Right renal cortex interstitium (tissue), 3 donors: ENCODE measurements around the gene SEBOX. TPM values are rescaled to one million over a fixed set of nuclear protein-coding genes. Genes with fewer than 3 reads are reported as not detected.

ENCODE experiments used
- DNase-seq, 3 donors: peaks; one replicate each; pipeline ENCODE4 v3.0.0-alpha.2; 2013; ENCODE audit warnings: low read depth in 3 of 3, low spot score in 2 of 3
- polyA plus RNA-seq, 3 donors: library from polyadenylated mRNA; unstranded; fragments of 120-200 nt; gene quantifications; one replicate each; pipeline ENCODE4 v1.2.1, GENCODE V29; 2013; ENCODE audit not compliant: insufficient read length in 3 of 3

Gene SEBOX
- polyA plus RNA-seq, 3 donors, result not detected

DNA sequence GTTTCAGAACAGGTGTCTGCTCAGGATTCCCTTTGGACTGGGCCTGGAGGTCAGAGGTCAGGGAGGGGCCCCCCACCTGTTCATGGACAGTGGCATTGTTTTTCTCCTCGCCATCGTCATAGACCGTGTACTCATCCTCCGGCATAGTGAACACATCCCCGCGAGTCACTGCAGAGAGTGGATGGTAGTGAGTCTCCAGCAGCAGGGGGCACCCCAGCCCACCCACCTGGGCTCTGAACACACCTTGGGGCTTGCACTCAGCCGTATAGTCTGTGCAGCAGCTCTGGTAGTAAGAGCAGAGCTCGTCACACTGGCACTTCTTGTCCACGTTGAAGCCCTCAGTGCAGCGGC, 4.7 kb upstream of the SEBOX start:
- DNase-seq, result no peak

DNA sequence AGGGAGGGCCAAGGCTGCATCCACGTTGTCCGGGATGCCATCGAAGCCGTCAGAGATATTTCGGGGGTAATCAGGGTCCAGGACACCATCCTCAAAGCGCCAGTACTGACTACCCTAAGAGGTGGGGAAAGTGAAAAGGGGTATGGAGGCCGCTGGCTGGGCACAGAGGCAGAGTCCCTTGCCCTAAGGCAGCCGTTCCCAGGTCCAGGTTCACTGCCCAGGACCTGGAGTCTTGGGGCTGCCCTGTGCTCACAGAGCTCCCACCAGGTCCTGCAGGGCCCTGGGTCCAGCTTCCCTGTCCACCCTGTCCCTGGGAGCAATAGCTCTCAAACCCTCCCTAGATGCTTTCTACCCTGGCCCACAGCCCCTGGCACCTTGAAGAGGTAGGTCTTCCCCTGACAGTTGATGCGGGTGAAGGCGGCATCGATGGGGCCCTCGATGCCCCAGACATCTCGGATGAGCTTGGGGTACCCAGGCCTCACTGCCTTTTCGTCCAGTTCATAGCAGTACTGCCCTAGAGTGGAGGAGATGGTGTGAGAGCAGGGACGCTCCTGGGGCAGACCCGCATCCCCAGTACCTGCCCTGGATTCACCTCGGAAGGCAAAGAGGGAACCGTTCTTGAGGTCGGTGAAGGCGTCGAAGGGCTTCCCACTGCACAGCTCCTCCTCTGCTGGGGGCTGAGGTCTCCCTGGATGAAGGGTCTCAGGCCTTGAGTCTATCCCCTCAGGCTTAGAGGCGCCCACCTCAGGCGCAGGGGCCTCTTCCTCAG, 4.1 kb upstream of the SEBOX start:
- DNase-seq, result no peak

DNA sequence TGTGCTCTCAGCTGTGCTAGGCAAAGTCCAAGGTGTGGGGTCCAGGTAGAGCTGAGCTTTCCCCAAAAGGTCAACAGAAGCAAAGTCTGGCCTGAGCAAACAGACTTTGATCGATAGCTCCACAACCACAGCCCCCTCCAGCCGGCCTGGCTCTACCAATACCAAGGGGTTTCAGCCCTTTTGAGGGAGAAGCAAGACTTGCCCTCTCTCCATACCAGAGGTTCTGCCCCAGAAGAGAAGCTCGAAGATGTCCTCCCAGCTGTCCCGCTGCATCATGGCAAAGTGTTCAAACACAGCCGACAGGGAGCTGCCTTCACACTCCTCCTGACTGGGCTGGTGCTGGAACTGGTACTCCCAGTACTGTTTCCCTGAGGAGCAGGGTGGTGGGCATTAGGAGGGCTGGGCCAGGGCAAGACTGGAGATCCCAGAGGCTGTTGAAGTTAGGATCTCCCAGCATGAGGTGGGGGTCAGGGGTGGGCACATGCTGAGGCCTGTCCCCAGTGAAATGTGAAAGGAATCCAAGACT, 3.4 kb upstream of the SEBOX start:
- no peak for DNase-seq

DNA sequence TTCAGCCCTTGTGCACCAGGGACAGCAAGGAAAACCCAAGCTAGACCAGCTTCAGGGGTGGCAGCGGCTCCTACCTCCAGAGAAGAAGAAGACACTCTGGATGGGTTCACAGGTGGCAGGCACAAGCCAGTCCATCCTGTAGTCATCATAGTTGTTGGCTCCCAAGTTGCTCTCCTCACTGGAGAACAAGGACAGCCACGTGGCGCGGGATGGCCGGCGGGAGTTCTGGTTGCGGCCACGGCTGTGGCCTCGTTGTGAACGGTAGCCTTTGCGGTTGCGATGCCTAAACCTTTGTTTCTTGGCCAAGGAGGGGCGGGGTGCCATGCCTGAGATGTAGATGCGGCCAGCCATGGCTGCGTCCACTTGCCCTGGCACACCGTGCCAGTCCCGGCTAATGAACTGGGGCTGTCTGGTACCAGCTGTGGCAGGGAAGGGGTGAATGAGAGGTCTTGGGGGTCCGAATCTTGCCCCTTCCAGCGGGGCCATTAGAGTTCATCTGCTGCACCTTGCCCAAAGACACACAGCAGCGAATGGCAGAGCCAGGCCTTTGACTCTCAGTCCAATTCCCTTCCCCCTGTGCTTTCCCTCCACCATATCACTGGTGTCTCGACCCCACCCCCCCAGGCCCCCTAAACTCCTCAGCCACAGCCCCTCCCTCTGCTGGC, 2.8 kb upstream of the SEBOX start:
- DNase-seq, result no peak

DNA sequence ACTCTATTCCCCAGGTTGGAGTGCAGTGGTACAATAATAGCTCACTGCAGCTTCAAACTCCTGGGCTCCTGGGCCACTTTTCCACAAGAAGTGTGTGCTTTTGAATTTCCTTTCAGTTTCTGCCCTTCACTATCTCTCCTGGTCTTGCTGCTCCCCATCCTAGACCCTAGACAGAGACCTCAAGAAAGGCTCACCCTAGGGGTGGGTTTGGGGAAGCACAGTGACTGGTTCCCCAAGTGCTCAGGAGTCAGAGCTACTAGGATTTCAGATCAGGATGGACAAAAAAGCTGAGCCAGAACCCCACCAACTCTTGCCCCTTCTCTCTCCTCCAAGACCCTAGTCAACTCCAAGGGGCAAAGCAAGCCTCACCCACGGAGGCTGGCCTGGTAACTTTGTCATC, 1.6 kb upstream of the SEBOX start:
- DNase-seq, result no peak

DNA sequence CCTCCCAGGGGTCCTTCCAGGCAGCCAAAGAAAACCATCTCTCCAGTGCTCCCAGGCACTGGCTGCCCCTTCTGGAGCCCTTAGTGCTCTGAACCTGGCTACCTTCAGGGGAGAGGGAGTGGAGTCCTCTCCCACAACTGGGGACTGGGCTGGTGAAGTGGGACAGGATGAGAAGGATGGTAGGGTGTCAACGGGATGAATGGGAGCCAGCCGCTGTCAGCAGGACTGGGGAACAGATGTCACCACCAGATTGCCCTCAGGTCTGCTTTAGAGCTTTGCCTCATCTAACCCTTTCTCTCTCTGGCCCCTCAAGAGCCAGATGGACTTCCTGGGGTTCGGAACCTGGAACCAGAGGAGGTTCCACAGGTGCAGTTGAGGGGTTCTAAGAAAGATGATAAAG, 488 bp upstream of the SEBOX start:
- no peak for DNase-seq

DNA sequence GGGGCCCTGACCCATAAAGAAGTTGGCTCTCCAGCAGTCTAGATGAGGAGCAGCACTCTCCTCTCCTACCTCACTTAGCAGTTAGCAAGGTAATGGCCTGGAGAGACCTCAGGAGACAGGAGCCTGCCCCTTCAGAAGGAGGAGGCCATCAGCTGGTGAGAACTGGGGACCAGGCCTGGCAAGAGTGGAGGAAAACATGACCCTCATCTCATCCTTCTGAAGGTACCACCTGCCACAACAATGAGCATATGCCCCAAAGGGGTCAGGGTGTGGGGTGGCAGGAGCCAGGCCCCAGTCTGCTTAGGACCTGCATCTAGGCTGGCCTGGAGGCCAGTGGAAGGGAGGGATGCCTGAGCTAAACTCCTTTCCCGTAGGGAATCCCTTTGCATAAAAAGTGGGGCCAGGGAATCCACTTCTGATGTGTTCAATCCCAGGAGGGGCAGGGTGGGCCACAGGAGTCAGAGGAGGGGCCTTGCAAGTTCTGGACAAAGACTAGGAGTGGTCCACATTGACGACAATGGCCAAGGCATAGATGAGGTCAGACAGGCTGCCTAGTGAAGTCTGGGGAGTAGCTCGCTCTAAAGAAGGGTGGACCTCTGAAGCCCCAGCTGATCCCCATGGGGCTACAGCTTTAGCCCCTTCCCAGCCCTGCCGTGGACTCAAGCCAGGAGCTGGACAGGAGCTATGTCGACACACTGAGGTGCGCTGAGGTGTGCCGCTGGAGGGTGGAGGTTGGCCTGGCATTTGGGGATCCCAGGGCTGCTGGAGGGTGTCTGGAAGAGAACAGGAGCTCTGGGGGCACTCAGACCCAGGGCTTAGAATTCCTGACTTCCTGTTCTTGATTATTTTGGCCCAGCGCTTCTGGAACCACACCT, 986 bp downstream of the SEBOX start:
- no peak for DNase-seq

DNA sequence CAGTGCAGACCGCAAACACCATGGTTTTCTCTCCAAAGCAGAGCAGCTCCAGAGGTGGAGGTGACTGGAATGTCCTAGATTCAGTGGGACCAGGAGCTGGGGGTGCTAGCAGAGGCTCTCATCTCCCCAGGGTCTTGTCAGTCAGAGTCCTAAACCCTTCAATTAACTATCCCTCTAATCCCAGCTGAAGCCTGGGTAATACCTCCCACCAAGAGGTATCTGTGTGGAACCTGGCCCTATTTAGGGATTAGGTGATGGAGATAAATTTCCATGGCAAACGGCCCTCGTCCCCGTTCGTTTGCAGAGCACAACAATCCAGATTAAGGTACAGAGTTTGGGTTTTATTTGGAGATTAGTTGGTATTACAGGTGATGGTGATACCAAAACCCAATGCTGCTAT, 1.8 kb downstream of the SEBOX start:
- no peak for DNase-seq

DNA sequence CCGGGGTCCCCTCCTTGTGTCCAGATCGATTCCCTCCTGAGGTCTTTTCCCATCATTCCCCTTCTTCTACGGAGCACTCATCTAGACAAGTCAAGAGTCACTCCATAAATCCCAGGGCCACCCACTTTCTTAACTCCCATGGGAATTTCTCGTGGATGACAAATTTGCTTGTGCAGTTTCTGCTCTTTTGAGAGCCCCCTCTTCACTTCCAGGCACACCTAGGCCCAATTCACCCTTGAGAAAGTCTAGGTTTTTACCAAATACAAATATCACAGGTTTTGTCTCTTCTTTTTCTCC, 7.2 kb downstream of the SEBOX start:
- no peak for DNase-seq

DNA sequence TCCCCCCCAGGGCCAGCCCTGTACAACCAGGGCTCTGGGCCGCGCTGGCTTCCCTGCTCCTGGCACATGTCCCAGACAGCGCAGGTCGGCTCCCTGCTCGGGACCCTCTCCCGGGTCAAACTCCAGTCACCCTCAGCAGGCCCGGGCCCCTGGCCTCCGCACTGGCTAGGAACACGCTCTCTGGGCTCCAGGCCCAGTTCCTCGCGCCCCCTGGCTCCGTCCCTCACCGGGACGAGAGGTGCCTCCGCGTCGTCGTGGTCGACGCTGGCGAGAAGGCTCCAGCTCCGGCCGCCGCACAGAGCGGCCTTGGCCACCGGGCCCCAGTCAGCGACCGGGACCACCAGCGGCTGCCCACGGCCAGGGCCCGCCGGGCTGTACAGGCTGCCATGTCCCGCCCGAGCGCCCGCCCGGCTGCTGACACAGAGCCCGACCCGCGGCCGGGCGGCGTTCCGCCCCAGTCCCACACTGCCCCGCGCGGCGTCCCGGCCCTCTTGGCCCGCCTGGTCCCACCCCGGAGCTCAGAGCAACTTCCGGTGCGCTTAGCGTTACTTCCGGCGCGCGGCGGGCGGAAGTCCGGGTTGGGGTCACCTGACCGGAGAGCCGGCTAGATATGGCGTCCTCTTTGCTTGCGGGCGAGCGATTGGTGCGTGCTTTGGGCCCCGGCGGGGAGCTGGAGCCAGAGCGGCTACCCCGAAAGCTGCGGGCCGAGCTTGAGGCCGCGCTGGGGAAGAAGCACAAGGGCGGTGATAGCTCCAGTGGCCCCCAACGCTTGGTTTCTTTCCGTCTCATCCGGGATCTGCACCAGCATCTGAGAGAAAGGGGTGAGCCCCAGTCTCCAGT, 7.7 kb downstream of the SEBOX start, which contains the start of gene POLDIP2:
Gene POLDIP2, minus strand, starts transcription at position 467 of the 840 bp plus-strand sequence. Its CDS starts 79 bp downstream, at position 388.
- peak in 1 of 3 donors; percentile 88 for DNase-seq

DNA sequence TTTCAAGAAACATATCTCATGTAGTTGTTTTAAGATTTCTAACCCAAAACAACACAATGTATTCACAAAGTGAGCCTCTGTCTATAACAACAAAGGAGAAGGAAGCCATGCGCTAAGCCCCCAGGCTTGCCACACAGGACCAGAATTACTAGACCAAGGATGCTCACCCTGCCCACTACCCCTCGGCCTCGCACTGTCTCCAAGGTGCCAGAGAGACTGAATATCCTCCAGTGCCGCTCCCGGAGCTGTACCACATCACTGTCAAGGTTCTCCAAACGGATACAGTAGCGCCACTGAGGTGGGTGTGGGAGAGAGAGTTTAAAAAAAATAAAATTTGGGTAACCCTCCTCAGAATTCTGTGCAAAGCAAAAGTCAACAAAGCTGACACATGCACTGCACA, 14.7 kb downstream of the SEBOX start:
- no peak for DNase-seq

DNA sequence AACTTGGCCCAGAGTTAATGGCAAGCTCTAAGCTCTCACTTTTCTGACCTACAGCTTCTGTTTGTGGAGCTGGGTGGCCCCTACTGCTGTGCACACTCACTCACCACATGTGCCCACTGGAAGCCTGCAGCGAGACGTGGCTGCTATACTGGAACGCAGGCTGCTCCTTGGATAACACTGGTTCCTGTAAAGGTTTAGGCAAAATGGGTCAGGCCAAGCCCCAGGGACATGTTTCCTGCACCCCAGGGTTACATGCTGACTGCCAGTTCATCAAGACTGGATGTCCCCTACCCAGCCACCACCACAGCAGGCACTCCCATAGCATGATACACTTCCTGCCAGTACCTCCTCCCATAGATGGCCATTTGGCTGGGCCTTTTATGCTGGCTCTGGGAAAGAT, 16.0 kb downstream of the SEBOX start:
- DNase-seq, result no peak

DNA sequence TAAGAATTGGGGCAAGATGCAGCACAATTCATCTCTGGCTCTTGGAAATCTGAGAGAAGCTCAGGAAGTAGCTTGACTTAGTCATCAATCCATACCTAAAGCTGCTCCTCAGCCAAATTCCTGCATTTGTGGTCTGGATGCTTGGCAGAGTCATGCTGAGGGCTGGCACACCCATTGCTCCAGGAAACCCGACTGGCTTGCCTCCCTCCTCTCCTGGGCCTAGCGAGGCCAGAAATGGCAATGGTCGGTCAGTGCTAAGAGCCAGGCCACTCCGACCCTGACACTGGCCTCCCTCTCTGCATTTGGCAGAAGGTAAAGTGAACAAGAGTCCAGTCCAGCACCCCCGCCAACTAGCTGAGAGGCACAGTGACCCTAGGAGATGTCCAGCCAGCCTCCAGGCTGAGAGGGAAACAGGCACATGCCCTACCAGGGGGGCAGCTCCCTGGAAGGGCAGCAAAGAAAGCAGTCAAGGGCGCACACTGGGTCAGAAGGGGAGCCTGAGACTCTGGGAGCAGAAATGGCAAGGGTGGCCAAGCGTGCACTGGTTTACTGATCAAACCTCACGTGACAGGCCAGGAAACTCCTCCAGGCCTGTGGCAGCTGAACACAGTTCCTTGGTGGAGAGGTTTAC, 17.6 kb downstream of the SEBOX start:
- DNase-seq, result no peak

DNA sequence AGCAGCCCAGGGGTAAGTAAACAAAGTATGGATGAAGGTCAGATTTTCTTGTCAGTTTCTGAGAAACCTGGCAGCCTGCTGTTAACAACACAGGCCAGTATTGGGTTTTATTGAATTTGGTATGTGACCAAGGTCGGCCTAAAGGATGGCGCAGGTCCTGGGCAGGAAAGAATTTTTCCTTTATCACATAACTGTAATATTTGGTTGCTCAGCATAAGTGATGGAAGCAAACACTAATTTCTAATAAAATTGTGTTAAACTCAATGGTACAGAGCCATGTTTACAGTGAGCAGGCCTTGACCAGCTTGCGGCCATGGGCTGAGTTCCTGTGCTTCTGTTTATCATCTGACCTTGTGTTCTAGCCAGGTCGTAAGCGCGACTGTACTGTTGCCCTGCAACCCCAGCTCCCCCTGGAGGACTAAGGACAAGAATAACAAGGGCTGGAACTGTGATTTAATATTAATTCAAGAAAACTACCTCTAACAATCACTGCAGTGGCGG, 18.2 kb downstream of the SEBOX start:
- no peak for DNase-seq

DNA sequence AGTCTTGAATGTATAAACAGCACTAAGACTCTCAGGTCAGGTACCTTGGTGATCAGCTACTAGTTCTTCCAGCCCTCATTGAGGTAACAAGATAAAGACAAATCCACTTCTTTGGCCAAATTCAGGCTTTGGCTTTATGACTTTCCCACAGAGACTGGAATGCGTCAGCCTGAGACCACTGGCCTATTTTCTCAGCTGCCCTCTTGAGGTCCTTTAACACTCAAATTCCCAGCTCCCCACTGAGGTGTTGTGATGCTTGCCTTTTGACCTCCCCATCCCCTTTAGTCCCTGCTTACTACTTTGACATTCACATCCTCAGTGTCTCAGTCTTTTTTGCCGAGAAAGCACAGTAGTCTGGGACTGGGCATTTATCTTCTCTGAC, 18.8 kb downstream of the SEBOX start:
- no peak for DNase-seq

DNA sequence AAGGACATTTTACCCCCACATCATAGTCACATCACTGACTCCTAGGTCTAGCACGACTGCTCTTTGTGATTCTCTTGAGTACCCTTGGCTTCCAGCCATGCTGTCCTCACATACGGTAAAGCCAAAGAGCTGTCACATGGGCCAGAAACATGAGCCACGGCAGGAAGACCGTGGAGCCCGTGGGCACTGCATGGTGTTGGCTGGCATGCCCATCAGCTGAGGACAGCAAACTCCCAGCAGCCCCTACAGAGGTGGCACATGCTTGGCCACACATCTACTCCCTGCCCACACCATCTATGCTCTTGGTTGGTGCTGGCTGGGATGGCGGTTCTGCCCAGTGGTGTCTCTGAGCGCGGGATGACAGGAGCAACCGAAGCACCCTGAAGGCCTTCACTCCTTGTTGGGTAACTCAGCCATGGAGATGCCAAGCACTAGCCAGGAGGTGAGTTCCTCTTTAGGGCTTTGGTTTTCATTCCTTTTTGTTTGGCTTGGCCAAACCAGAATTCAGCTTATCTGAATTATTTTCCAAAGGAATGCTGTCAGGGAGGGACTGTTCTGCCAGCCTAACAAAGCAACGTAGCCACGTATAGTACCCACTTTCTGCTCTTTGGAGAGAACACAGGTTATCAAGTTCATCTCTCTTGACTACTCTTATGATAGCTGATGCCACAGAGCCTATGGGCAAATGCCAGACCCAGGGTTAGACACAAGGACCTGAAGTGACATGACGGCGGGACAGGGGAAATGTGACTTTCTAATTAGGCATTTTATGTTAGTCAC, 19.4 kb downstream of the SEBOX start:
- no peak for DNase-seq

DNA sequence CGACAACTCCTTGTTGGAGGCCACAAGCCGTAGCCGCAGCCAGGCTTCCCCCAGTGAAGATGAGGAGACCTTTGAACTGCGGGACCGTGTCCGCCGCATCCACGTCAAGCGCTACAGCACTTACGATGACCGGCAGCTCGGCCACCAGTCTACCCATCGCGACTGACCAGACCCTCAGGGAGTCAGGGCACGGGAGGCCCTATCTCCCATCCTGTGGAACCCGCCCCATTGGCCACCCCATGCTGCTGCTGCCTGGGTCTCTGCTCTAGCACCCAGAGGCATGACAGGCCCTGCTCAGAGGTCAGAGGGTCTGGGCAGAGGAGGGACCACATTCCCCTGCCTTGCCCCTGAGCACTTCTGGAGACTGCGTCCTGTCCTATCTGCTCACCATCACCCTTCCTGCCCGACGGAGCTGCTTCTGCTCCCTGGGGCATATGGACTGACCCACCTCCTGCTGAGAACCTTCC, 20.5 kb downstream of the SEBOX start:
- no peak for DNase-seq

DNA sequence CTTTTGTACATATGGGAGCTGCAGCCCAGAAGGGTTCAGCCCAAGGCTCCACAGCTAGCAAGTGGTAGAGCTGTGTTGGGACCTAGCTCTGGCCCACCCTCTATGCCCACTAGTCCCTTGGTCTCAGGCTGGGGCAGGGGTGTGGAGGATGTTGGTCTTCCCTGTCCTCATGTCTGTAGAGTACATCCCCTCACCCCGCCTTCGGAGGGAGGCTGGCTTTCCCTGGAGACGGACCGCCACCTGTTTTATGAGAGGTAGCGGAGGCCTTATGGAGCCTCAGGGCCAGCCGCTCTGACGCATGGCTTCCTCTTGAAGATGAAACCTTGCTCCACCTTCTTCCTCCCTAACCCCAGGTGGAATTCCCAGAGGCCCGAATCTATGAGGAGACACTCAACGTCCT, 21.0 kb downstream of the SEBOX start:
- no peak for DNase-seq

DNA sequence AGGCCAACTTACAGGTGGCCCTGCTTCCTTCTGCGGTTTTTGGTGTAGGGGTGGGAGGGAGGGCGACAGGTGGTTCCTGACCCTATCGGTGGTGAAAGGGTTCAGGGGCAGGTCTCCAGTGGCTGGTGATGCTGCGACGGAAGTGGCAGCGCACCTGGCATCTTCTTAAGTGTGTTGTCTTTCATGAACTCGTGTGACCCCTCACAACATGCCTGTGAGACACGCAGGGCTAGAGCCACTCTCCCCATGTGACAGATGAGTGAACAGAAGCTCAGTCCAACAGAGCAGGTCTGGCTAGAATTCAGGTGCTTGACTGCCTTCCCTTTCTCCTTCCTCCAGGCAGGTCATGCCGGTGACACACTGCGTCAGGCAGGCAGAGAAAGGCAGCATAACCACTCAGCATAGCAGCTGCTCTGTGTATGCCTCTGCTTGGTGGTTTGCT, 21.5 kb downstream of the SEBOX start:
- DNase-seq, result no peak
